Vagina (tissue), 2 donors: Measurements from ENCODE around the gene PLD1. TPM values are rescaled to one million over a fixed set of nuclear protein-coding genes. Genes with fewer than 3 reads are reported as not detected.

Experiments
- DNase-seq, 2 donors: peaks; one replicate each; pipeline ENCODE4 v3.0.0-alpha.2; 2017; ENCODE audit errors: extremely low spot score in 2 of 2
- H3K27ac ChIP-seq: fragments of 200-600 bp; sonication (generic); one replicate; pipeline ENCODE4 v1.5.1; 2019
- H3K27me3 ChIP-seq: fragments of 200-600 bp; sonication (generic); one replicate; pipeline ENCODE4 v1.5.1; 2019
- H3K36me3 ChIP-seq, 2 donors: fragments of 200-600 bp; sonication (generic); one replicate each; pipeline ENCODE4 v1.5.1; 2017 to 2019
- H3K4me1 ChIP-seq: fragments of 200-600 bp; sonication (generic); one replicate; pipeline ENCODE4 v1.5.1; 2019
- H3K4me3 ChIP-seq, 2 donors: fragments of 200-600 bp; sonication (generic); 1 replicate in 1 of 2; 2 replicates in 1 of 2; pipeline ENCODE4 v1.5.1; 2016 to 2019
- H3K9me3 ChIP-seq: fragments of 200-600 bp; sonication (generic); one replicate; pipeline ENCODE4 v1.5.1; 2019
- CTCF ChIP-seq, 3 experiments: fragments of 450-650 bp in 2 of 3; fragments of 200-600 bp in 1 of 3; sonication (generic) in 1 of 3; IDR thresholded peaks; one replicate each; pipeline ENCODE4 v1.5.1; 2017 to 2019; ENCODE audit warnings: antibody characterized with exemption in 3 of 3, mild to moderate bottlenecking in 2 of 3, moderate library complexity in 2 of 3
- POLR2A ChIP-seq, 2 donors: fragments of 450-650 bp; IDR thresholded peaks; one replicate each; pipeline ENCODE4 v1.6.1; 2017; ENCODE audit warnings: antibody characterized with exemption in 2 of 2, mild to moderate bottlenecking in 2 of 2, moderate library complexity in 2 of 2
- POLR2AphosphoS5 ChIP-seq, 2 donors: sonication (generic); formaldehyde crosslinking; IDR thresholded peaks; one replicate each; pipeline ENCODE4 v1.9.0; 2017; ENCODE audit warnings: antibody characterized with exemption in 2 of 2, mild to moderate bottlenecking in 2 of 2, low read depth in 1 of 2; ENCODE audit not compliant: insufficient read depth in 1 of 2
- intact Hi-C: fragments of 100-400 bp; cut with DNase I; formaldehyde crosslinking; loops from one replicate; pipeline ENCODE4 v1.15.1; 2023
- total RNA-seq: library from RNA; depleted of rRNA; stranded (reverse); fragments of >200 nt; gene quantifications from one replicate; pipeline ENCODE4 v1.2.3, GENCODE V29; 2016

The PLD1 gene
- total RNA-seq, 1 donor from 2014 or later: 35.6 TPM

DNA sequence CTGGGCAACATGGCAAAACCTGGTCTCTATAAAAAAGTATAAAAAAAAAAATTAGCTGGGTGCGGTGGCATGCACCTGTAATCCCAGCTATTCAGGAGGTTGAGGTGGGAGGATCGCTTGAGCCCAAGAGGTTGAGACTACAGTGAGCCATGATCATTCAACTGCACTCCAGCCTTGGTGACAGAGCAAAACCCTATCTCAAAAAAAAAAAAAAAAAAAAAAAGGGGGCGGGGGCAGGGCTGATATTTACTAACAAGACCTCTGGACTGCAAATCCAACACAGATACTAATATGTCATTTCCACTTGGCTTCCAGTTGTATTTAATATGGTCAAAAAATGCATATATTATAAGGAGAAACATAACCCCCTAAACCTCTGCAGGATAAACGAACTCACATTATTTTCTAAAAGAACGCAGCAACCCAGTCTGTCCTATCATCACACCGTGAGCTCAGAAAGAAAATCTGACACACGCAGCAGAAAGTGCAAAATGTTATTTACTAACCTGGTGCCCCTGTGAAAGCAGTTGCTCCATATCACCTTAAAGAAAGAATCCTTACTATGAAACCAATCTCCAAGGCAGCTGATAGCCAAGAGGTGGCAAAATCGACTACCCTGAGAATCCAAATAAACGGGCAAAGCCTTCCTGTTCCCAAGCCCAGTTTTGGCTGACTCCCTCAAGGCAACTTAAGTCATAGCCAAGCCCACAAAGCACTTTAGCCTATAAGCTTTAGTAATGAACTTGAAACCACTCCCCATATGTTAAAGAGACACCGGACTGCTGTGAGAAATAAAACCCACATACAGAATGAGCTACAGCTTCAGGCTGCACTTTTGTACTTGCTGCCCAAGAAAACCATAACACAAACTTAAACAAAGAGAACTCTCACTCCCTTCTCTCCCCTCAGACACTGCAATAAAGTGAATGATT is 39.3 kb downstream of the PLD1 start:
- no peak for TF ChIP-seq POLR2A (IDR thresholded peaks at IDR 0.05)
- TF ChIP-seq POLR2AphosphoS5 (IDR thresholded peaks at IDR 0.05; ENCODE audit: insufficient read depth in 1 of 2, low read depth in 1 of 2): peak in 1 of 2 donors; percentile 85
- no peak for TF ChIP-seq CTCF (IDR thresholded peaks at IDR 0.05)
- no peak for DNase-seq
- Histone ChIP-seq H3K27ac (peak overlapping the region; percentile 43), H3K9me3 (no peaks in the 10 kb centered on the region), H3K36me3 (no peaks in the 10 kb centered on the region), H3K4me1 (peaks cover 48% of the 10 kb centered on the region), H3K4me3 (peak overlapping the region; percentile 36 to 41), H3K27me3 (no peaks in the 10 kb centered on the region)
- intact Hi-C loops: loop anchor here (5.0 to 10.0 kb wide), 2 partner anchors 36 to 126 kb away; no protein-coding TSS in a partner anchor

DNA sequence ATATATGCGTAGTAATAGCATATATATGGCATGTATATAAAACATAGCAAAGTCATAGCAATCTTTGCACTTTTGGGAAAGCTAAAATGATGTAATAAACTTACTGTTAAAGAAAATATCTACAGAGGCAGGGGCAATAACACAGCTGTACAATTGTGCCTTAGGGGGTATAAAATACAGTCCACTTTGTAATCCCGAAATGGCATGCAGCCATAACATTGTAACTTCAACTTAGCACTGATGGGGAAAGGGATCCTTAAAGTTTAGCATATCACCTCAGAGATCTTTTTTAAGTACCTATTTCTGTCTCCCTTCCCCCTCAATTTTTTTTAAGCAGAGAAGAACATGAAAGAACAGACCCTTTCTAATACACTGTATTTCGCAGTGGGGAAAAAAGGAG is 40.8 kb downstream of the PLD1 start:
- Histone ChIP-seq H3K4me1 (peaks cover 48% of the 10 kb centered on the region), H3K36me3 (no peaks in the 10 kb centered on the region), H3K27ac (no peak overlapping the region), H3K27me3 (no peaks in the 10 kb centered on the region), H3K4me3 (no peak overlapping the region), H3K9me3 (no peaks in the 10 kb centered on the region)
- no peak for DNase-seq
- intact Hi-C loops: no loop called here
- TF ChIP-seq POLR2AphosphoS5 (IDR thresholded peaks at IDR 0.05; ENCODE audit: insufficient read depth in 1 of 2, low read depth in 1 of 2) (no peak), POLR2A (IDR thresholded peaks at IDR 0.05) (no peak), CTCF (IDR thresholded peaks at IDR 0.05) (no peak)

DNA sequence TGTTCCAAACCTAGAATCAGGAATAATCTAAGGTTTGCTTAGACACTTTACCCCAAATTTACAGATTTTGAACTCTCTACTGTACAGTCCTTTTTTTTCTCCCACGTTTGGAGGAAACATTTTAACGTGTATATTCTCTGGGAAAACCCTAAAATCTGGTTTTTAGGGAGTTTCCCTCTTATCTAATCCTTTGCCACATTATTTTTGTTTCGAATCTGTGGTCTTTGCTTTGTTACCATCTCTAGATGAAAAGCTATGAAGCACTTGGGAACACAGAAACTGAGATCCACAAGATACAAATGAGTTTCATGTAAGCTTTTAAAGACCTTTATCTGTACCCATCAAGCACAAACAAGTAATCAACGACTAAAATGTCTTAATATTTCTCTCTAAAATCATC is 41.3 kb downstream of the PLD1 start:
- no peaks in the 10 kb centered on the region for H3K9me3 ChIP-seq
- no peak overlapping the region for H3K27ac ChIP-seq
- TF ChIP-seq CTCF (IDR thresholded peaks at IDR 0.05) (no peak), POLR2A (IDR thresholded peaks at IDR 0.05) (no peak), POLR2AphosphoS5 (IDR thresholded peaks at IDR 0.05; ENCODE audit: insufficient read depth in 1 of 2, low read depth in 1 of 2) (no peak)
- DNase-seq: no peak
- H3K4me1 ChIP-seq: peaks cover 48% of the 10 kb centered on the region
- intact Hi-C loops: no loop called here
- H3K36me3 ChIP-seq: no peaks in the 10 kb centered on the region
- no peaks in the 10 kb centered on the region for H3K27me3 ChIP-seq
- no peak overlapping the region for H3K4me3 ChIP-seq

DNA sequence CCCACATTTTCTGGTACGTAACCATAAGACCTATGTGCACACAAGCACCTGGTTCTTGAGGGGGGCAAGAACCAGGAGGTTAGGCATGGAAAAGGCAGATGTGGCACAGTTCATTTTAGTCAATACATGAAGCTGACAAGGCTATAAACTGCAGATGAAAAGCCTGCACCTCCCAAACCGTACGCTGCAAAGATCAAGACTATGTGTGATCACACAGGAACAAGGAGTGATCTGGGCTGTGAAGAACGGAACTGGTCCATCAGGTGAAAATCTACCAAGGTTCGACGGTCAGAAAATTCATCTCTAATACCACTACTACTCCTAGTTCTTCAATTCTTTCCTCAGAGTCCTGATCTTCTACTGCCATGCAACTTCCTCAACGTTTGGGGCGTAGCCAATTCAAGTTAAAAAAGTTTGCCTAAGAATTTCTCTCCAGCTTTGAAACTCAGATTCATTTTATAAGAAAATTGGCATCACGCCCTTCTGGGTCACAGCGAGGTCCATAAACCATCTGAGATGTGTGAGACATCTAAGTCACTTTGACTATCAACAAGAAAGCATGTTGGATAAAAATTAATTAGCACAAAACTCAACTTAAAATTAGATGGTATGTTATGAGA is 41.9 kb downstream of the PLD1 start:
- Histone ChIP-seq H3K4me3 (no peak overlapping the region), H3K9me3 (no peaks in the 10 kb centered on the region), H3K36me3 (no peaks in the 10 kb centered on the region), H3K27ac (no peak overlapping the region), H3K4me1 (peaks cover 48% of the 10 kb centered on the region), H3K27me3 (no peaks in the 10 kb centered on the region)
- intact Hi-C loops: no loop called here
- TF ChIP-seq POLR2AphosphoS5 (IDR thresholded peaks at IDR 0.05; ENCODE audit: insufficient read depth in 1 of 2, low read depth in 1 of 2) (no peak), POLR2A (IDR thresholded peaks at IDR 0.05) (no peak), CTCF (IDR thresholded peaks at IDR 0.05) (no peak)
- DNase-seq: no peak

DNA sequence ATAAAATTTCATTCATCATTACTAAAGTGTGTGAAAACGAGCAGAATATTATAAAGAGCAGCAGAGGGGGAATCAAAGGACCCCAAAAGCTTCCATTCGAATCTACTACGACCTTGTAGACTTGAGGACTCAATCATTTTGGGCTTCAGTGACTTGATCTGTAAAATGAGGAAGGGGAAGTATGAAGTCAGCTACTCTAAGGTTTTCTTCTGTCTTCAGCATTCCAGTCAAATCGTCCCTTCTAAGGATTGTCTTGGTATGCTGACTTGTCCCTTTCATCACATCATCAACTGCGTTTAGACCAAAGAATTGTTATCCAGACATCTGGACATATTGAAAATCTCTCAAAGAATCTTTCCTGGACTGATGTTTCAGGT is 44.8 kb downstream of the PLD1 start:
- no peak overlapping the region for H3K27ac ChIP-seq
- no peak for DNase-seq
- no peak overlapping the region for H3K4me3 ChIP-seq
- TF ChIP-seq POLR2A (IDR thresholded peaks at IDR 0.05) (no peak), CTCF (IDR thresholded peaks at IDR 0.05) (no peak), POLR2AphosphoS5 (IDR thresholded peaks at IDR 0.05; ENCODE audit: insufficient read depth in 1 of 2, low read depth in 1 of 2) (no peak)
- intact Hi-C loops: no loop called here
- no peaks in the 10 kb centered on the region for H3K36me3 ChIP-seq
- no peaks in the 10 kb centered on the region for H3K9me3 ChIP-seq
- H3K4me1 ChIP-seq: peaks cover 25% of the 10 kb centered on the region
- H3K27me3 ChIP-seq: no peaks in the 10 kb centered on the region
